WTC11 (cell line): Measurements from ENCODE around the gene GNAS. TPM values are rescaled to one million over a fixed set of nuclear protein-coding genes. Genes with fewer than 3 reads are reported as not detected.

Source experiments
- ATAC-seq: fragments of 200-7000 bp; cut with Tn5 transposase; 2 replicates; pipeline ENCODE4 v1.10.0; 2021; ENCODE audit warnings: mild to moderate bottlenecking, moderate library complexity
- CTCF ChIA-PET: fragments of 300-600 bp; sonication (Branson Sonifier 250); formaldehyde crosslinking; loops from one replicate; lab custom pipeline; 2021; ENCODE audit warnings: antibody characterized with exemption; lab: Charles Lee
- POLR2A ChIA-PET: fragments of 350-600 bp; sonication (Branson Sonifier 250); formaldehyde crosslinking; loops from one replicate; lab custom pipeline; 2021; ENCODE audit warnings: antibody characterized with exemption; lab: Charles Lee
- DNase-seq: peaks from one replicate; pipeline ENCODE4 v3.0.0; 2021; ENCODE audit warnings: low spot score
- H3K27ac Mint-ChIP-seq: 2 replicates; pipeline ENCODE4 v1.8.0; 2021; ENCODE audit warnings: mixed read lengths
- H3K27me3 Mint-ChIP-seq: 2 replicates; pipeline ENCODE4 v1.8.0; 2021; ENCODE audit warnings: low read depth, mild to moderate bottlenecking, moderate library complexity, mixed read lengths
- H3K36me3 Mint-ChIP-seq: 2 replicates; pipeline ENCODE4 v1.8.0; 2021; ENCODE audit warnings: mixed read lengths
- H3K4me1 Mint-ChIP-seq: 2 replicates; pipeline ENCODE4 v1.8.0; 2022; ENCODE audit warnings: mixed read lengths
- H3K4me3 Mint-ChIP-seq: 2 replicates; pipeline ENCODE4 v1.8.0; 2021; ENCODE audit warnings: mild to moderate bottlenecking, moderate library complexity, mixed read lengths
- H3K9me3 Mint-ChIP-seq: 2 replicates; pipeline ENCODE4 v1.8.0; 2021; ENCODE audit warnings: mixed read lengths
- ATF6 ChIP-seq: sonication (generic); formaldehyde crosslinking; IDR thresholded peaks from 2 replicates; pipeline ENCODE4 v1.8.1; 2023; ENCODE audit warnings: mild to moderate bottlenecking, missing genetic modification reagents
- CTCF ChIP-seq: fragments of 200-600 bp; IDR thresholded peaks from 2 replicates; pipeline ENCODE4 v1.8.0; 2022; ENCODE audit warnings: antibody characterized with exemption
- E2F1 ChIP-seq: sonication (generic); formaldehyde crosslinking; IDR thresholded peaks from 2 replicates; pipeline ENCODE4 v1.8.0; 2022; ENCODE audit warnings: mild to moderate bottlenecking, missing genetic modification reagents
- E2F5 ChIP-seq: sonication (generic); formaldehyde crosslinking; IDR thresholded peaks from 2 replicates; pipeline ENCODE4 v1.8.1; 2022; ENCODE audit warnings: mild to moderate bottlenecking, moderate library complexity, missing genetic modification reagents
- ESRRA ChIP-seq: sonication (generic); formaldehyde crosslinking; IDR thresholded peaks from 2 replicates; pipeline ENCODE4 v1.8.1; 2022; ENCODE audit warnings: mild to moderate bottlenecking, missing genetic modification reagents, borderline replicate concordance
- GRHL2 ChIP-seq: fragments of 250-450 bp; sonication (Bioruptor Pico); IDR thresholded peaks from 2 replicates; pipeline ENCODE4 v1.8.0; 2022; ENCODE audit warnings: mild to moderate bottlenecking, moderate library complexity; ENCODE audit not compliant: insufficient replicate concordance, severe bottlenecking
- JUN ChIP-seq: sonication (generic); formaldehyde crosslinking; IDR thresholded peaks from 2 replicates; pipeline ENCODE4 v1.8.0; 2023; ENCODE audit warnings: mild to moderate bottlenecking, missing genetic modification reagents
- MLX ChIP-seq: sonication (generic); formaldehyde crosslinking; IDR thresholded peaks from 2 replicates; pipeline ENCODE4 v1.8.1; 2023; ENCODE audit warnings: mild to moderate bottlenecking, missing genetic modification reagents, moderate library complexity
- MXD4 ChIP-seq: fragments of 250-450 bp; sonication (Bioruptor Pico); IDR thresholded peaks from 2 replicates; pipeline ENCODE4 v1.8.0; 2021; ENCODE audit warnings: mild to moderate bottlenecking, moderate library complexity, borderline replicate concordance
- NFATC4 ChIP-seq: fragments of 250-450 bp; sonication (Bioruptor Pico); IDR thresholded peaks from 2 replicates; pipeline ENCODE4 v1.9.0; 2021; ENCODE audit warnings: mild to moderate bottlenecking
- SOX15 ChIP-seq: fragments of 250-450 bp; sonication (Bioruptor Pico); IDR thresholded peaks from 2 replicates; pipeline ENCODE4 v1.9.0; 2021; ENCODE audit warnings: mild to moderate bottlenecking
- TEAD1 ChIP-seq: sonication (generic); formaldehyde crosslinking; IDR thresholded peaks from 2 replicates; pipeline ENCODE4 v1.8.0; 2022; ENCODE audit warnings: mild to moderate bottlenecking, missing genetic modification reagents
- TP53 ChIP-seq: sonication (generic); formaldehyde crosslinking; IDR thresholded peaks from 2 replicates; pipeline ENCODE4 v1.8.1; 2023; ENCODE audit warnings: mild to moderate bottlenecking, missing genetic modification reagents
- ZBTB43 ChIP-seq: sonication (generic); formaldehyde crosslinking; IDR thresholded peaks from 2 replicates; pipeline ENCODE4 v1.8.1; 2023; ENCODE audit warnings: mild to moderate bottlenecking, missing genetic modification reagents
- ZMAT4 ChIP-seq: fragments of 250-450 bp; sonication (Bioruptor Pico); IDR thresholded peaks from 2 replicates; pipeline ENCODE4 v1.9.0; 2021; ENCODE audit warnings: mild to moderate bottlenecking
- ZNF121 ChIP-seq: sonication (generic); formaldehyde crosslinking; IDR thresholded peaks from 2 replicates; pipeline ENCODE4 v1.8.0; 2023; ENCODE audit warnings: missing genetic modification reagents
- ZNF138 ChIP-seq: sonication (generic); formaldehyde crosslinking; conservative IDR thresholded peaks from 2 replicates; pipeline ENCODE4 v1.8.1; 2022; ENCODE audit warnings: mild to moderate bottlenecking, moderate library complexity, missing genetic modification reagents
- total RNA-seq: library from RNA; stranded (reverse); gene quantifications from 3 replicates; pipeline ENCODE4 v1.2.3, GENCODE V29; 2021

GNAS gene
- total RNA-seq, 1 experiment from 2014 or later = 868 TPM

- no peak overlapping the region for H3K27ac Mint-ChIP-seq
Measured at GRCh38 chr20:58868795-58869194, 16.3 kb downstream of the GNAS start.

GRCh38 chr20:58869662-58870227 lies 17.2 kb downstream of the GNAS start:
- Mint-ChIP-seq H3K4me3 (no peak overlapping the region), H3K27ac (no peak overlapping the region), H3K4me1 (peaks cover 26% of the 10 kb centered on the region), H3K27me3 (no peaks in the 10 kb centered on the region), H3K36me3 (peaks cover 10% of the 10 kb centered on the region), H3K9me3 (peaks cover 6% of the 10 kb centered on the region)
- DNase-seq (no peak), ATAC-seq (peak; percentile 57)
- ChIA-PET POLR2A (interaction anchor here (0.8 to 1.2 kb wide), 3 partner anchors 17 to 218 kb away, joined by 3 to 5 read pairs (median 3); partner anchors contain the start of gene GNAS), CTCF (interaction anchor here (0.6 to 1.9 kb wide), 46 partner anchors 8 to 636 kb away, joined by 3 to 18 read pairs (median 4); partner anchors contain the start of genes APCDD1L, ATP5F1E, GNAS and NELFCD)
- TF ChIP-seq ESRRA (CRISPR knock-in tag) (no peak), ZNF121 (CRISPR knock-in tag) (no peak), JUN (CRISPR knock-in tag) (no peak), E2F5 (CRISPR knock-in tag) (no peak), ATF6 (CRISPR knock-in tag) (no peak), SOX15 (CRISPR knock-in tag) (no peak), GRHL2 (no peak)

More at GRCh38 chr20:58868795-58869194, 16.3 kb downstream of the GNAS start:
- Mint-ChIP-seq H3K36me3 (peaks cover 10% of the 10 kb centered on the region), H3K27me3 (no peaks in the 10 kb centered on the region), H3K4me1 (peaks cover 26% of the 10 kb centered on the region), H3K9me3 (peaks cover 6% of the 10 kb centered on the region), H3K4me3 (no peak overlapping the region)
- TF ChIP-seq ZNF138 (CRISPR knock-in tag) = no peak
- TF ChIP-seq MLX (CRISPR knock-in tag) = no peak
- no peak for TF ChIP-seq MXD4
- no peak for TF ChIP-seq CTCF
- no peak for TF ChIP-seq TEAD1 (CRISPR knock-in tag)
- TF ChIP-seq TP53 (CRISPR knock-in tag) = no peak
- no peak for TF ChIP-seq NFATC4 (CRISPR knock-in tag)
- TF ChIP-seq ZMAT4 = no peak
- TF ChIP-seq ZBTB43 = no peak
- TF ChIP-seq E2F1 = no peak
- no peak for TF ChIP-seq JUN (CRISPR knock-in tag)
- DNase-seq (no peak), ATAC-seq (no peak)
- ChIA-PET POLR2A (no interaction called here), CTCF (interaction anchor here (1.5 to 1.9 kb wide), 3 partner anchors 14 to 517 kb away, joined by 4 to 18 read pairs (median 15); no protein-coding TSS in a partner anchor)
